Measurements from ENCODE around the gene LHFPL3.

LHFPL3 gene

DNA sequence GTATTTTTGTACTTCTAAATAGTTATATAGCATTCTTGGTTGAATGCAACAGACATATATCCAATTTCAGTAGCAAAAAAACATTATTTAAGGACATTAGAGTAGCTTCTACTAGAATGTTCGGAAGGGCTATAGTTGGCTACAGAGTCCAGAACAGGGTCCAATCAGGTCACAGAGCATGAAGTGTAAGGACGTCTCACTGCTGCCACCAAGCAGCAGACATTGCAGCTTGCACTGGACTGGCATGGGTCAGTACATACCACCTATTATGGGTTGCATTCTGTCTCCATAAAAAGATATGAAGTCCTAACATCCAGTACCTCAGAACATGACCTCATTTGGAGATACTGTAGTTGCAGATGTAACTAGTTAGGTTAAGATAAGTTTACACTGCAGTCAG is 87.3 kb downstream of the LHFPL3 start:
- no peak for DNase-seq (ENCODE audit: extremely low read depth, low read depth)
- TF ChIP-seq, protein P1, sequence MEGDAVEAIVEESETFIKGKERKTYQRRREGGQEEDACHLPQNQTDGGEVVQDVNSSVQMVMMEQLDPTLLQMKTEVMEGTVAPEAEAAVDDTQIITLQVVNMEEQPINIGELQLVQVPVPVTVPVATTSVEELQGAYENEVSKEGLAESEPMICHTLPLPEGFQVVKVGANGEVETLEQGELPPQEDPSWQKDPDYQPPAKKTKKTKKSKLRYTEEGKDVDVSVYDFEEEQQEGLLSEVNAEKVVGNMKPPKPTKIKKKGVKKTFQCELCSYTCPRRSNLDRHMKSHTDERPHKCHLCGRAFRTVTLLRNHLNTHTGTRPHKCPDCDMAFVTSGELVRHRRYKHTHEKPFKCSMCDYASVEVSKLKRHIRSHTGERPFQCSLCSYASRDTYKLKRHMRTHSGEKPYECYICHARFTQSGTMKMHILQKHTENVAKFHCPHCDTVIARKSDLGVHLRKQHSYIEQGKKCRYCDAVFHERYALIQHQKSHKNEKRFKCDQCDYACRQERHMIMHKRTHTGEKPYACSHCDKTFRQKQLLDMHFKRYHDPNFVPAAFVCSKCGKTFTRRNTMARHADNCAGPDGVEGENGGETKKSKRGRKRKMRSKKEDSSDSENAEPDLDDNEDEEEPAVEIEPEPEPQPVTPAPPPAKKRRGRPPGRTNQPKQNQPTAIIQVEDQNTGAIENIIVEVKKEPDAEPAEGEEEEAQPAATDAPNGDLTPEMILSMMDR (IDR thresholded peaks at IDR 0.05; ENCODE audit: low read depth, low read length, missing control alignments), result no peak
- no peak overlapping the region for H3K4me3 ChIP-seq (replicated peaks; ENCODE audit: low read depth, low read length)

DNA sequence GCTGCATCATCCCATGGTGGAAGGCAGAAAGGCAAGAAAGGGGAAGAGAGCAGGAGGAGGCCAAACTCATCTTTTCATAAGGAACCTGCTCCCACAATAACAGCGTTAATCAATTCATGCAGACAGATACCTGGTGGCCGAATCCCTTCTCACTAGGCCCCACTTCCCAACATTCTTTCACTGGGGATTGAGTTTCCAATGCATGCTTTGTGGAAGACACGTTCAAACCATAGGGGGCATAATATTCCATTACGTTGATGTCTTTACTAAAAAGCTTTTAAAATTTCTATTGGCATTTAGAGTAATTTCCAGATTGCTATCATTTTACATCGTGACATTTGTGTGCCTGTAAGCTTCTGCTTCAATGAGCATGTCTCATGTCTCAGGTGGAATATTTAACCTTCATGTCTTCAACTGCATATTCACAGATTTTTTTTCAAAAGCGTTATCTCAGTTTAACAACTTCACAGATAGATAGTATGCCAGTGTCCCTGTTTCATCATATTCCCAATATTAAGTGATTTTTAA is 88.5 kb downstream of the LHFPL3 start:
- TF ChIP-seq, protein P1 (IDR thresholded peaks at IDR 0.05; ENCODE audit: low read depth, low read length, missing control alignments), result no peak
- no peak for DNase-seq (ENCODE audit: extremely low read depth, low read depth)
- H3K4me3 ChIP-seq (replicated peaks; ENCODE audit: low read depth, low read length), result no peak overlapping the region

DNA sequence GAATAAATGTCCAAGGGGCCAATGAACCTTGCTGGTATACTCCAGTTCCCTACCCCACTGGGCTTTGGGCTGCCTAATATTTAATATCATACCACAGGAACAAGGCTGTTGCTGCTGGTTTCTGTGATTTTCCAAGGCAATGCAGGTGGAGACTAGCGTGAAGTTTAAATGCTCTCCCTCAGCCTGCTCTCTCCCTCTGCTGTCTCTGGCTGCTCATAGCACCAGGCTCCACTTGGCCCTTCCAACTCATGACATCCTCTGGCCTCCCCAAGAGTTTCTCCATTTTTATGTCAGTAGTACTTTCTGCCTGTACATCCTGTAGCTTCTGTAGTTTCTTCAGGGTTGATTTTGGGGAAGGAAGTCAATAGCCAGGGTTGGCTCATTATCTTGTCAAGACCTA is 103.5 kb downstream of the LHFPL3 start:
- TF ChIP-seq, protein P1 (IDR thresholded peaks at IDR 0.05; ENCODE audit: low read depth, low read length, missing control alignments), result no peak
- DNase-seq (ENCODE audit: extremely low read depth, low read depth), result no peak
- no peak overlapping the region for H3K4me3 ChIP-seq (replicated peaks; ENCODE audit: low read depth, low read length)

DNA sequence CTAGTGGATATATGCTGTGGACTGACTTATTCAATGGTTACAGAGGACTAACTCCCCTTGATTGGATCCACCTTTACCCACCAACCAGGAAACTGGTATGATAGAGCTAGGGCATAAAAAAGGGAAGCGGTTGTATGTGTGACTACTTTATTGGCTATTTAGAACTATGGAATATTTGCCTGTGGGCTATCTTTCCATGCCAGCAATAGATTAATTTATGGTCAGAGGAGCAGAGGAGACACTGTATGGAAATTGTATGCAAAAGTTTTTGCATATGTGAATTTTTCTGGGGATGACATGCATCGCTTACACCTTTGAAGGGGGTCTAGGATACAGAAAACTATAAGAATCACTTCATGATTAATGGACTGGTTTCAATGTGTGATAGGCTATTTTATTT is 105.7 kb downstream of the LHFPL3 start:
- no peak overlapping the region for H3K4me3 ChIP-seq (replicated peaks; ENCODE audit: low read depth, low read length)
- no peak for DNase-seq (ENCODE audit: extremely low read depth, low read depth)
- TF ChIP-seq, protein P1 (IDR thresholded peaks at IDR 0.05; ENCODE audit: low read depth, low read length, missing control alignments), result no peak

DNA sequence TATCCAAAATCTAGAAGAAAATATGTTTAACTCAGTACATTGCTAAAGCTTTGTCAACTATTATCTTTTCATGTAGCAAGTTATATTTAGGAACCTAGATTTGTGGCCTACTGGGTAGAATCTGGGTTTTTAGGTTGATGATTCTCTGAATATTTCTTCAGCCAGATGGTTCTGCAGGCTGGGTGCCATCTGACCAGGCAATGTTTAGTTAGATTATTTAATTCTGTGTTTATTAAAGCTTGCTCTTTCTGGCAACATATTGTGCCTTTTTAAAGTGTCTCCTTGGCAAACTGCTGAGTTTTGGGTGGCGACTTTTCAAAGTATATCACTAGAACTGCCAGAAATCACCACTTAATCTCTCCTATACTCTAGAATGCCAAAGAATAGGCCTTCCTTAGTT is 114.1 kb downstream of the LHFPL3 start:
- TF ChIP-seq, protein P1 (IDR thresholded peaks at IDR 0.05; ENCODE audit: low read depth, low read length, missing control alignments), result no peak
- no peak for DNase-seq (ENCODE audit: extremely low read depth, low read depth)
- H3K4me3 ChIP-seq (replicated peaks; ENCODE audit: low read depth, low read length), result no peak overlapping the region

DNA sequence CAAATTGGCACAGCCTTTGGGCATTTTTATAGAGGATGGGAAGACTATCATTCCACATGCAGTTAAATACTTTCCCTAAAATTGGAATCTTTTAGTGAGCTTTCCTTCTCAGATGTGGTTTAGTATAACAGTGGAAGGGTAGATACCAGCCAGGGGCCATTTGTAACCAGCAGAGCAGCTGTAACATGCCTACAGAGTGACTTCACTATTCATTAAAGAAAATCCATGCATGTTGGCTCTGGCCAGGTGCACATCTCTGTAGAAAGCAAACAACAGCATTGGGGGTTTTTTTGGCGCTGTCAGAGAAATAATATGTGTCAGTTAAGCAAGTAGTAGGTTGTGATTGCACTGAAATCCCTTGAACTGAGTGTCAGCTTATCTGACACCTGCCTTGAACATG is 115.6 kb downstream of the LHFPL3 start:
- TF ChIP-seq, protein P1 (IDR thresholded peaks at IDR 0.05; ENCODE audit: low read depth, low read length, missing control alignments), result no peak
- no peak overlapping the region for H3K4me3 ChIP-seq (replicated peaks; ENCODE audit: low read depth, low read length)
- DNase-seq (ENCODE audit: extremely low read depth, low read depth), result no peak

DNA sequence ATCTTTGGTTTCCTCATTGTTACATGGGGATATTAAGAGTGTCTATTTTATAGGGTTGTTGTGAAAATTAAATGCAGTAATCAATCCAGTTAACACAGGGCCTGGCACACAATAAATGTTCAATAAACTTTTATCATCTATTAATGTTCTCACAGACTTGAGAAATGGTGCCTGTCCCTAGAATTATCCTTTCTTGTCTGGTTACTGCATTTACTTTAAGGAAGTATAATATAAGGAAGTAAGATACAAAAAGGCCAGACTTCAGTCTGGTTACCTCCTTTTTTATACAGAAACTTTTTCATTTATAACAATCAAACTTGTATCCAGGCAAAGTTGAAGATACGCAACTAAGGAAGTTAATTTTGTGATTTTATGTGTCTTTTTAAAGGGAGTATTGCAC is 117.0 kb downstream of the LHFPL3 start:
- H3K4me3 ChIP-seq (replicated peaks; ENCODE audit: low read depth, low read length), result no peak overlapping the region
- no peak for DNase-seq (ENCODE audit: extremely low read depth, low read depth)
- TF ChIP-seq, protein P1 (IDR thresholded peaks at IDR 0.05; ENCODE audit: low read depth, low read length, missing control alignments), result no peak

Data from HFF-Myc (cell line).